ENCODE data around the gene GDI2.

Gene GDI2

GRCh38 chr10:5741276-5741675 is 72.0 kb downstream of the GDI2 start:
- no peak for DNase-seq (ENCODE audit: low spot score)

GRCh38 chr10:5738427-5738826 is 74.8 kb downstream of the GDI2 start:
- no peak for DNase-seq (ENCODE audit: low spot score)

GRCh38 chr10:5737352-5737751 is 75.9 kb downstream of the GDI2 start:
- peak; percentile 50 for DNase-seq (ENCODE audit: low spot score)

GRCh38 chr10:5736591-5736990 is 76.6 kb downstream of the GDI2 start:
- no peak for DNase-seq (ENCODE audit: low spot score)

GRCh38 chr10:5735119-5735518 is 78.1 kb downstream of the GDI2 start:
- no peak for DNase-seq (ENCODE audit: low spot score)

- DNase-seq (ENCODE audit: low spot score): no peak
Observed at GRCh38 chr10:5732141-5732540, 81.1 kb downstream of the GDI2 start.

GRCh38 chr10:5731559-5731958 is 81.7 kb downstream of the GDI2 start:
- DNase-seq (ENCODE audit: low spot score): no peak

- DNase-seq (ENCODE audit: low spot score): no peak
Observed at GRCh38 chr10:5730766-5731165, 82.5 kb downstream of the GDI2 start.

- no peak for DNase-seq (ENCODE audit: low spot score)
Observed at GRCh38 chr10:5723692-5724091, 89.5 kb downstream of the GDI2 start.

- DNase-seq (ENCODE audit: low spot score): no peak
Observed at GRCh38 chr10:5720182-5720581, 93.1 kb downstream of the GDI2 start.

GRCh38 chr10:5719546-5719945 is 93.7 kb downstream of the GDI2 start:
- DNase-seq (ENCODE audit: low spot score): no peak

All from ecto neural progenitor cell (in vitro differentiated cells).